ENCODE data around the gene SNX1. TPM values are rescaled to one million over a fixed set of nuclear protein-coding genes. Genes with fewer than 3 reads are reported as not detected.
"Not testable (repeated sequence)": the region's sequence is repeated elsewhere in the genome, so short reads cannot be mapped to it uniquely, and the experiment has no call there.

The SNX1 gene
- polyA plus RNA-seq, 1 donor from 2014 or later = 44.7 TPM

- TF ChIP-seq MXI1 (conservative IDR thresholded peaks at IDR 0.05; ENCODE audit: poor library complexity, severe bottlenecking) (no peak), EZH2 (IDR thresholded peaks at IDR 0.05; ENCODE audit: borderline replicate concordance, insufficient read depth, low read length, poor library complexity, severe bottlenecking) (no peak), RAD21 (conservative IDR thresholded peaks at IDR 0.05) (no peak), SMC3 (conservative IDR thresholded peaks at IDR 0.05; ENCODE audit: poor library complexity) (no peak), TAF1 (IDR thresholded peaks at IDR 0.05; ENCODE audit: low read depth) (no peak), POLR2AphosphoS5 (IDR thresholded peaks at IDR 0.05) (no peak), EP300 (conservative IDR thresholded peaks at IDR 0.05; ENCODE audit: poor library complexity, severe bottlenecking) (no peak)
- TF ChIP-seq, protein P1, sequence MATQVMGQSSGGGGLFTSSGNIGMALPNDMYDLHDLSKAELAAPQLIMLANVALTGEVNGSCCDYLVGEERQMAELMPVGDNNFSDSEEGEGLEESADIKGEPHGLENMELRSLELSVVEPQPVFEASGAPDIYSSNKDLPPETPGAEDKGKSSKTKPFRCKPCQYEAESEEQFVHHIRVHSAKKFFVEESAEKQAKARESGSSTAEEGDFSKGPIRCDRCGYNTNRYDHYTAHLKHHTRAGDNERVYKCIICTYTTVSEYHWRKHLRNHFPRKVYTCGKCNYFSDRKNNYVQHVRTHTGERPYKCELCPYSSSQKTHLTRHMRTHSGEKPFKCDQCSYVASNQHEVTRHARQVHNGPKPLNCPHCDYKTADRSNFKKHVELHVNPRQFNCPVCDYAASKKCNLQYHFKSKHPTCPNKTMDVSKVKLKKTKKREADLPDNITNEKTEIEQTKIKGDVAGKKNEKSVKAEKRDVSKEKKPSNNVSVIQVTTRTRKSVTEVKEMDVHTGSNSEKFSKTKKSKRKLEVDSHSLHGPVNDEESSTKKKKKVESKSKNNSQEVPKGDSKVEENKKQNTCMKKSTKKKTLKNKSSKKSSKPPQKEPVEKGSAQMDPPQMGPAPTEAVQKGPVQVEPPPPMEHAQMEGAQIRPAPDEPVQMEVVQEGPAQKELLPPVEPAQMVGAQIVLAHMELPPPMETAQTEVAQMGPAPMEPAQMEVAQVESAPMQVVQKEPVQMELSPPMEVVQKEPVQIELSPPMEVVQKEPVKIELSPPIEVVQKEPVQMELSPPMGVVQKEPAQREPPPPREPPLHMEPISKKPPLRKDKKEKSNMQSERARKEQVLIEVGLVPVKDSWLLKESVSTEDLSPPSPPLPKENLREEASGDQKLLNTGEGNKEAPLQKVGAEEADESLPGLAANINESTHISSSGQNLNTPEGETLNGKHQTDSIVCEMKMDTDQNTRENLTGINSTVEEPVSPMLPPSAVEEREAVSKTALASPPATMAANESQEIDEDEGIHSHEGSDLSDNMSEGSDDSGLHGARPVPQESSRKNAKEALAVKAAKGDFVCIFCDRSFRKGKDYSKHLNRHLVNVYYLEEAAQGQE (IDR thresholded peaks at IDR 0.05; ENCODE audit: borderline replicate concordance) = no peak
- TF ChIP-seq, protein P2, sequence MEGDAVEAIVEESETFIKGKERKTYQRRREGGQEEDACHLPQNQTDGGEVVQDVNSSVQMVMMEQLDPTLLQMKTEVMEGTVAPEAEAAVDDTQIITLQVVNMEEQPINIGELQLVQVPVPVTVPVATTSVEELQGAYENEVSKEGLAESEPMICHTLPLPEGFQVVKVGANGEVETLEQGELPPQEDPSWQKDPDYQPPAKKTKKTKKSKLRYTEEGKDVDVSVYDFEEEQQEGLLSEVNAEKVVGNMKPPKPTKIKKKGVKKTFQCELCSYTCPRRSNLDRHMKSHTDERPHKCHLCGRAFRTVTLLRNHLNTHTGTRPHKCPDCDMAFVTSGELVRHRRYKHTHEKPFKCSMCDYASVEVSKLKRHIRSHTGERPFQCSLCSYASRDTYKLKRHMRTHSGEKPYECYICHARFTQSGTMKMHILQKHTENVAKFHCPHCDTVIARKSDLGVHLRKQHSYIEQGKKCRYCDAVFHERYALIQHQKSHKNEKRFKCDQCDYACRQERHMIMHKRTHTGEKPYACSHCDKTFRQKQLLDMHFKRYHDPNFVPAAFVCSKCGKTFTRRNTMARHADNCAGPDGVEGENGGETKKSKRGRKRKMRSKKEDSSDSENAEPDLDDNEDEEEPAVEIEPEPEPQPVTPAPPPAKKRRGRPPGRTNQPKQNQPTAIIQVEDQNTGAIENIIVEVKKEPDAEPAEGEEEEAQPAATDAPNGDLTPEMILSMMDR (IDR thresholded peaks at IDR 0.05; ENCODE audit: poor library complexity, severe bottlenecking) = no peak
- Histone ChIP-seq H4K20me1 (ENCODE audit: insufficient read depth) (no peaks in the 10 kb centered on the region), H3K79me2 (replicated peaks; ENCODE audit: insufficient read depth, low read length) (no peaks in the 10 kb centered on the region), H3K4me3 (ENCODE audit: low read length) (no peak overlapping the region), H3K9me3 (ENCODE audit: low read length) (no peaks in the 10 kb centered on the region), H3K4me2 (ENCODE audit: low read length) (no peak overlapping the region), H2AFZ (ENCODE audit: low read depth, low read length) (no peak overlapping the region), H3K27ac (ENCODE audit: low read length) (no peak overlapping the region), H3F3A (ENCODE audit: insufficient read depth, low read length, poor library complexity, severe bottlenecking) (no peaks in the 10 kb centered on the region), H3K9me2 (ENCODE audit: insufficient read depth, low read length) (no peaks in the 10 kb centered on the region), H3K9ac (ENCODE audit: low read length) (no peak overlapping the region), H3K27me3 (ENCODE audit: insufficient read depth, low read depth, low read length) (no peaks in the 10 kb centered on the region), H3K36me3 (ENCODE audit: insufficient read depth, low read length) (no peaks in the 10 kb centered on the region)
Measured at GRCh38 chr15:64052925-64053491, 42.8 kb upstream of the SNX1 start.

DNA sequence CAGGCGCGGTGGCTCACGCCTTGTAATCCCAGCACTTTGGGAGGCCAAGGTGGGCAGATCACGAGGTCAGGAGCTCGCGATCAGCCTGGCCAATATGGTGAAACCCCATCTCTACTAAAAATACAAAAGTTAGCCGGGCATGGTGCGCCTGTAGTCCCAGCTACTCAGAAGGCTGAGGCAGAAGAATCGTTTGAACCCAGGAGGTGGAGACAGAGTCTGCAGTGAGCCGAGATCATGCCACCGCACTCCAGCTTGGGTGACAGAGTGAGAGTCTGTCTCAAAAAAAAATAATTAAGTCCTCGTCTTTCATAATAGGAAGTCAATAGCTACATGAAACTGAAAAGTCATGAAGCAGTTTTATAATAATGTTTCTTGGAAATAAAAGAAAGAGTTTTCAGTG, 42.1 kb upstream of the SNX1 start:
- not testable (repeated sequence) for H3K9me2 ChIP-seq (ENCODE audit: insufficient read depth, low read length); H3K27ac ChIP-seq (ENCODE audit: low read length); H4K20me1 ChIP-seq (ENCODE audit: insufficient read depth); H3K9ac ChIP-seq (ENCODE audit: low read length); H3K4me2 ChIP-seq (ENCODE audit: low read length); H3K36me3 ChIP-seq (ENCODE audit: insufficient read depth, low read length); H3K79me2 ChIP-seq (replicated peaks; ENCODE audit: insufficient read depth, low read length); H2AFZ ChIP-seq (ENCODE audit: low read depth, low read length); H3K4me3 ChIP-seq (ENCODE audit: low read length); H3F3A ChIP-seq (ENCODE audit: insufficient read depth, low read length, poor library complexity, severe bottlenecking); H3K9me3 ChIP-seq (ENCODE audit: low read length); H3K27me3 ChIP-seq (ENCODE audit: insufficient read depth, low read depth, low read length)

DNA sequence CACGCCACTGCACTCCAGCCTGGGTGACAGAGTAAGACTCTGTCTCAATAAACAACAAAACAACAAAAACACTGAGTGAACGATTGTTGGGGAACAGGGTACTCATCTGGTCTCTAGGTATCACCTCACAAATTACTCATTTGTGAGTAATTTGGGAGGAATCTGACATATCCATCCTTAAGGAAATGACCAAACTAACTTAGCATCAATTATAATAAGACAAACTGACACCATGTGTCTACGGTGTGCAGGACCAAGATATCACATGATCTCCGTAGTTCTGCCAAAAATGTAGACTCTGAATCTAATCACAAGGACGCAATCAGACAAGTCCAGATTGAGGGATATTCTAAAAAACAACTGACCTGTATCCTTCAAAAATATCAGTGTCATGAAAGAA, 37.5 kb upstream of the SNX1 start:
- Histone ChIP-seq H2AFZ (ENCODE audit: low read depth, low read length) (no peak overlapping the region), H3K4me3 (ENCODE audit: low read length) (no peak overlapping the region), H3K9me3 (ENCODE audit: low read length) (no peaks in the 10 kb centered on the region), H3K9me2 (ENCODE audit: insufficient read depth, low read length) (no peaks in the 10 kb centered on the region), H3K27me3 (ENCODE audit: insufficient read depth, low read depth, low read length) (no peaks in the 10 kb centered on the region), H3F3A (ENCODE audit: insufficient read depth, low read length, poor library complexity, severe bottlenecking) (no peaks in the 10 kb centered on the region), H3K27ac (ENCODE audit: low read length) (no peak overlapping the region), H3K9ac (ENCODE audit: low read length) (no peak overlapping the region), H3K36me3 (ENCODE audit: insufficient read depth, low read length) (no peaks in the 10 kb centered on the region), H4K20me1 (ENCODE audit: insufficient read depth) (no peaks in the 10 kb centered on the region), H3K79me2 (replicated peaks; ENCODE audit: insufficient read depth, low read length) (no peaks in the 10 kb centered on the region), H3K4me2 (ENCODE audit: low read length) (no peak overlapping the region)
- TF ChIP-seq EZH2 (IDR thresholded peaks at IDR 0.05; ENCODE audit: borderline replicate concordance, insufficient read depth, low read length, poor library complexity, severe bottlenecking) (no peak), MXI1 (conservative IDR thresholded peaks at IDR 0.05; ENCODE audit: poor library complexity, severe bottlenecking) (no peak), RAD21 (conservative IDR thresholded peaks at IDR 0.05) (no peak), POLR2AphosphoS5 (IDR thresholded peaks at IDR 0.05) (no peak), TAF1 (IDR thresholded peaks at IDR 0.05; ENCODE audit: low read depth) (no peak), SMC3 (conservative IDR thresholded peaks at IDR 0.05; ENCODE audit: poor library complexity) (no peak), EP300 (conservative IDR thresholded peaks at IDR 0.05; ENCODE audit: poor library complexity, severe bottlenecking) (no peak)
- TF ChIP-seq, protein P1 (IDR thresholded peaks at IDR 0.05; ENCODE audit: borderline replicate concordance) = no peak
- TF ChIP-seq, protein P2 (IDR thresholded peaks at IDR 0.05; ENCODE audit: poor library complexity, severe bottlenecking) = no peak
